Keratinocyte (primary cell): ENCODE data around the gene TIAM2. TPM values are rescaled to one million over a fixed set of nuclear protein-coding genes. Genes with fewer than 3 reads are reported as not detected.

Experiments
- DNase-seq: peaks from one replicate; pipeline ENCODE4 v3.0.0-alpha.2; 2011; ENCODE audit warnings: low read depth, missing footprints, low spot score
- FAIRE-seq: peaks from 2 replicates; lab custom pipeline; 2011; peaks lifted over from hg19 to GRCh38; lab: Jason Lieb, UNC
- H2AFZ ChIP-seq: 2 replicates; pipeline ENCODE4 v1.6.0; 2012; ENCODE audit warnings: low read length, control low read depth, inconsistent platforms; ENCODE audit not compliant: control insufficient read depth
- H3K27ac ChIP-seq: 2 replicates; pipeline ENCODE4 v1.5.1; 2011; ENCODE audit warnings: low read length; ENCODE audit not compliant: control insufficient read depth, insufficient read depth
- H3K27me3 ChIP-seq: 3 replicates; pipeline ENCODE4 v1.6.0; 2011; ENCODE audit warnings: low read length; ENCODE audit not compliant: control insufficient read depth, insufficient read depth; ENCODE audit errors: extremely low read depth
- H3K36me3 ChIP-seq, 2 experiments: 2 replicates in 1 of 2; 3 replicates in 1 of 2; pipeline ENCODE4 v1.5.1; 2011; ENCODE audit warnings: low read length in 2 of 2, mild to moderate bottlenecking in 1 of 2; ENCODE audit not compliant: control insufficient read depth in 2 of 2, insufficient read depth in 2 of 2; ENCODE audit errors: extremely low read depth in 1 of 2
- H3K4me1 ChIP-seq: 3 replicates; pipeline ENCODE4 v1.5.1; 2011; ENCODE audit warnings: low read length; ENCODE audit not compliant: control insufficient read depth, insufficient read depth; ENCODE audit errors: extremely low read depth
- H3K4me2 ChIP-seq: 3 replicates; pipeline ENCODE4 v1.6.0; 2011; ENCODE audit warnings: low read depth, low read length; ENCODE audit not compliant: control insufficient read depth, insufficient read depth; ENCODE audit errors: extremely low read depth
- H3K4me3 ChIP-seq, 3 experiments: fragments of 200-600 bp in 1 of 3; sonication (generic) in 1 of 3; 2 replicates in 2 of 3; 3 replicates in 1 of 3; pipeline ENCODE4 v1.5.1; 2011 to 2016; ENCODE audit warnings: low read length in 3 of 3, mild to moderate bottlenecking in 3 of 3, control low read depth in 2 of 3, inconsistent platforms in 1 of 3, low read depth in 1 of 3, mixed read lengths in 1 of 3, mixed run types in 1 of 3, moderate library complexity in 1 of 3; ENCODE audit not compliant: control insufficient read depth in 2 of 3, insufficient read depth in 2 of 3; ENCODE audit errors: extremely low read depth in 1 of 3
- H3K79me2 ChIP-seq: 2 replicates; pipeline ENCODE4 v1.6.0; 2012; ENCODE audit warnings: low read length; ENCODE audit not compliant: control insufficient read depth, insufficient read depth
- H3K9ac ChIP-seq: 3 replicates; pipeline ENCODE4 v1.6.0; 2011; ENCODE audit warnings: low read length; ENCODE audit not compliant: control insufficient read depth, insufficient read depth; ENCODE audit errors: extremely low read depth
- H3K9me1 ChIP-seq: 3 replicates; pipeline ENCODE4 v1.6.0; 2011; ENCODE audit warnings: low read length; ENCODE audit not compliant: control insufficient read depth, insufficient read depth; ENCODE audit errors: extremely low read depth
- H3K9me3 ChIP-seq: 2 replicates; pipeline ENCODE4 v1.5.1; 2012; ENCODE audit warnings: low read depth, low read length; ENCODE audit not compliant: control insufficient read depth
- H4K20me1 ChIP-seq: 3 replicates; pipeline ENCODE4 v1.6.0; 2011; ENCODE audit warnings: low read length; ENCODE audit not compliant: control insufficient read depth, insufficient read depth; ENCODE audit errors: extremely low read depth
- EZH2 ChIP-seq: IDR thresholded peaks from one replicate; pipeline ENCODE4 v1.6.1; 2012; ENCODE audit warnings: inconsistent platforms, mild to moderate bottlenecking, low read length, moderate library complexity
- dilution Hi-C: fragments of 300-500 bp; cut with MboI; formaldehyde crosslinking; loops from one replicate; pipeline ENCODE4 v1.7.0; 2020; ENCODE audit warnings: low sequenced_read_pairs; ENCODE audit not compliant: extremely low pct_ligation_motif_present
- polyA plus RNA-seq, 5 experiments: library from polyadenylated mRNA; depleted of rRNA in 3 of 5; stranded (reverse) in 3 of 5; stranded (forward) in 1 of 5; unstranded in 1 of 5; fragments of >200 nt; gene quantifications; 1 replicate in 1 of 5; 2 replicates in 3 of 5; 3 replicates in 1 of 5; pipeline versions ENCODE4 v1.2.1 to v1.2.3, GENCODE V29; 2011 to 2012; ENCODE audit warnings: missing spikeins in 2 of 5, low read depth in 1 of 5, low replicate concordance in 1 of 5
- TF ChIP-seq, protein P1 (sequence below), 3 experiments: IDR thresholded peaks in 1 of 3; conservative IDR thresholded peaks in 1 of 3; optimal IDR thresholded peaks in 1 of 3; 2 replicates in 2 of 3; 3 replicates in 1 of 3; pipeline versions ENCODE3 to v1.5.1; 2011; ENCODE audit warnings: low read length in 3 of 3, mild to moderate bottlenecking in 3 of 3, moderate library complexity in 2 of 3, control low read depth in 1 of 3, inconsistent platforms in 1 of 3; ENCODE audit not compliant: insufficient read depth in 2 of 3; ENCODE audit errors: extremely low read depth in 1 of 3

Gene TIAM2
- polyA plus RNA-seq, 1 donor (not counting 4 experiments of a cell fraction or from before 2014, with no cell fraction given), result 4.0 TPM

DNA sequence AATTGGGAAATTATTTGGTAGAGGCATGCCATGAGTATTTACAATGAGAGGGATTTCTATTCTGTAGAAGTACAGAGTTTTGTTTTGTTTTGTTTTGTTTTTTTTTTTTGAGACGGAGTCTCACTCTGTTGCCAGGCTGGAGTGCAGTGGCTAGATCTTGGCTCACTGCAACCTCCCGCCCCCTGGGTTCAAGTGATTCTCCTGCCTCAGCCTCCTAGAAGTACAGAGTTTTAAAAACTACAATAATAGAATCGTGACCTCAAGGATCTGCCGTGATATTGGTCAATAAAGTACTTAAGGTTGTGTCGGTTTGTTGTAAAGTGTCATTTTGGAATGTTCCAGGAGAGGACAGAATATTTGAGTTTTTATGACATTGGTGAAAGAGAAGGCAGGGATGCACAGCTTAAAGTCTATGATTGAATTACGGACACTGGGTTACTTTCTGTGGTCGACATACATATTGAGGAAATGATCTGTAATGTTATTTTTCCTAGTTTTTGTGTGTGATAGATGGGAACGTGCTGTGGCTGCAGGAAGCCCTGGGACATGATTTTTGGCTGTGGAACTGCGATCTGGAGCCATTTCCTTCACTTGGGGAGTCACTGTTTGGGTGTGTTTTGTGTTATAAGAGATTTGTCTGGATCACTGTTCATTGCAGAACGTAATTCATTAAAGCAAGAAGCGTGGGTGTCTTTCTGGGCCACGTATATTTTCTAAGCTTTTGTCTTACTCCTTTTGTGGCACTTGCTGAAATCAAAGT lies 59.6 kb downstream of the TIAM2 start:
- DNase-seq (no peak), FAIRE-seq (no peak)
- no peaks in the 10 kb centered on the region for H4K20me1 ChIP-seq
- H3K27ac ChIP-seq, result no peak overlapping the region
- no peaks in the 10 kb centered on the region for H3K36me3 ChIP-seq
- no peaks in the 10 kb centered on the region for H3K27me3 ChIP-seq
- H3K79me2 ChIP-seq, result no peaks in the 10 kb centered on the region
- no peaks in the 10 kb centered on the region for H3K9me3 ChIP-seq
- TF ChIP-seq, protein P1, sequence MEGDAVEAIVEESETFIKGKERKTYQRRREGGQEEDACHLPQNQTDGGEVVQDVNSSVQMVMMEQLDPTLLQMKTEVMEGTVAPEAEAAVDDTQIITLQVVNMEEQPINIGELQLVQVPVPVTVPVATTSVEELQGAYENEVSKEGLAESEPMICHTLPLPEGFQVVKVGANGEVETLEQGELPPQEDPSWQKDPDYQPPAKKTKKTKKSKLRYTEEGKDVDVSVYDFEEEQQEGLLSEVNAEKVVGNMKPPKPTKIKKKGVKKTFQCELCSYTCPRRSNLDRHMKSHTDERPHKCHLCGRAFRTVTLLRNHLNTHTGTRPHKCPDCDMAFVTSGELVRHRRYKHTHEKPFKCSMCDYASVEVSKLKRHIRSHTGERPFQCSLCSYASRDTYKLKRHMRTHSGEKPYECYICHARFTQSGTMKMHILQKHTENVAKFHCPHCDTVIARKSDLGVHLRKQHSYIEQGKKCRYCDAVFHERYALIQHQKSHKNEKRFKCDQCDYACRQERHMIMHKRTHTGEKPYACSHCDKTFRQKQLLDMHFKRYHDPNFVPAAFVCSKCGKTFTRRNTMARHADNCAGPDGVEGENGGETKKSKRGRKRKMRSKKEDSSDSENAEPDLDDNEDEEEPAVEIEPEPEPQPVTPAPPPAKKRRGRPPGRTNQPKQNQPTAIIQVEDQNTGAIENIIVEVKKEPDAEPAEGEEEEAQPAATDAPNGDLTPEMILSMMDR (optimal IDR thresholded peaks at IDR 0.05 in 1 of 3, IDR thresholded peaks at IDR 0.05 in 1 of 3, conservative IDR thresholded peaks at IDR 0.05 in 1 of 3; ENCODE audit: extremely low read depth in 1 of 3, insufficient read depth in 2 of 3, low read length in 3 of 3), result no peak
- H3K9ac ChIP-seq, result no peak overlapping the region
- dilution Hi-C loops, result no loop called here
- no peak overlapping the region for H2AFZ ChIP-seq
- no peak overlapping the region for H3K4me3 ChIP-seq
- no peaks in the 10 kb centered on the region for H3K4me1 ChIP-seq
- no peaks in the 10 kb centered on the region for H3K9me1 ChIP-seq
- H3K4me2 ChIP-seq, result no peak overlapping the region

DNA sequence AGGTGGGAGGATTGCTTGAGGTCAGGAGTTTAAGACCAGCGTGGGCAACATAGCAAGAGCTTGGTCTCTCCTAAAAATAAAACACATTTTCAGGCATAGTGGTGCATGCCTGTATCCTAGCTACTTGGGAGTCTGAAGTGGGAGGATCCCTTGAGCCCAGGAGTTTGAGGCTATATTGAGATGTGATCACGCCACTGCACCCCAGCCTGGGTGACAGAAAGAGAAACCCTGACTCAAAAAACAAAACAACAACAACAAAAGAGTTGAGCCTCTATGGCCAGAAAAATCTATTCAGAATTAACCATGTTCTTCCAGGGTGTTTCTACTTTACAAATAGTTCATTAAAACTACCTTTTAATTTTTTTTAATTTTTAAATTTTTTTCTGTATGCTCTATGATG lies 60.6 kb downstream of the TIAM2 start:
- FAIRE-seq (no peak), DNase-seq (no peak)
- H3K79me2 ChIP-seq, result no peaks in the 10 kb centered on the region
- no peaks in the 10 kb centered on the region for H3K4me1 ChIP-seq
- no peak overlapping the region for H3K9ac ChIP-seq
- no peaks in the 10 kb centered on the region for H3K36me3 ChIP-seq
- no peaks in the 10 kb centered on the region for H3K9me1 ChIP-seq
- dilution Hi-C loops, result no loop called here
- no peak overlapping the region for H2AFZ ChIP-seq
- no peak overlapping the region for H3K27ac ChIP-seq
- no peak overlapping the region for H3K4me2 ChIP-seq
- no peaks in the 10 kb centered on the region for H3K27me3 ChIP-seq
- H3K9me3 ChIP-seq, result no peaks in the 10 kb centered on the region
- H3K4me3 ChIP-seq, result no peak overlapping the region
- TF ChIP-seq, protein P1 (optimal IDR thresholded peaks at IDR 0.05 in 1 of 3, IDR thresholded peaks at IDR 0.05 in 1 of 3, conservative IDR thresholded peaks at IDR 0.05 in 1 of 3; ENCODE audit: extremely low read depth in 1 of 3, insufficient read depth in 2 of 3, low read length in 3 of 3), result no peak
- TF ChIP-seq EZH2, result no peak
- no peaks in the 10 kb centered on the region for H4K20me1 ChIP-seq
